ENCODE data around the gene RGS1. TPM values are rescaled to one million over a fixed set of nuclear protein-coding genes. Genes with fewer than 3 reads are reported as not detected.

Gene RGS1
- total and polyA plus RNA-seq, 9 of the 15 experiments (the other 6 are each of a cell fraction or from before 2014, with no cell fraction given), result not detected

DNA sequence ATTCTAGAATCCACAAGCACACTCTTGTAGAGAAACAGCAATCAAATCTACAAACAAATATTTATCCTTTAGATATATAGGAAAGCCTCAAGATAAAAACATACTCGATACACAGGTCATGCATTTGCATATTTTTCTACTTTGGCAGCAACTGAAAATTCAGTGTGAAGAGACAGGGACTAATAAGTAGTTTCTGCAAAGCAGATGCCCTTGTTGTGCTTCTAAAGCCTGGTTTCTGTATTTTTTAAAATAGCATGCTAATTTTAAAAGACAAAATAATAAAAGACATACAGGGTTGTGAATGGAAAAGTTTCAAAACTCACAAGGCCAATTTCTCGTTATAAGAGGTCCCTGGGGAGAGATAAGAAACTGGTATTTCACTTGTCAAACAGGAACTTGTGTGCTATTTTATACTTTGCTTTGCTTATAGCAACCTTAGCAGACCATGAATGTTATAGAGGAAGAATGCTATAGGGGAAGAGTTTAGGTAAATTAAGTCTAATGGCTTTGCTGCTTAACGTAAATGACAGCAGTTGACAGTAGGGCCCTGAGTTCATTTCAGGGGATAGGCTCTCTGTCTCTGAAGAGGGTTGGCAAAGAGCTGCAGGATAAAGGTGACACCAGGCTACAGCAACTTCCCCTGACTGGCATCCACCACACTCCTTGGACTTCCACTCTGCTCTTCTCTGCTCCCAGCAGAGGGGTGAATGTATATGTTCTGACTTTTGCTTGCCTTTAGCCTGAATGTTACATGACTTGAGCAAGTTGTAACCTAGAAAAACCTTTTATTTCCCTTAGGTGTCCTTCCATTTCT is 51.0 kb downstream of the RGS1 start:
- Histone ChIP-seq H3K36me3 (ENCODE audit: control insufficient read depth, insufficient read depth, low read length) (no peaks in the 10 kb centered on the region), H4K20me1 (replicated peaks; ENCODE audit: control insufficient read depth, insufficient read depth, low read length) (no peaks in the 10 kb centered on the region), H3K4me2 (ENCODE audit: insufficient read depth, low read length) (no peak overlapping the region), H3K9ac (ENCODE audit: insufficient read depth in 1 of 2, low read depth in 2 of 2, low read length in 2 of 2) (no peak overlapping the region), H3K27ac (ENCODE audit: extremely low read depth, low read depth, low read length) (no peak overlapping the region), H3K9me1 (ENCODE audit: control insufficient read depth, insufficient read depth, low read length) (no peaks in the 10 kb centered on the region), H2AFZ (ENCODE audit: low read depth, low read length) (no peak overlapping the region), H3K4me3 (no peak overlapping the region), H3K4me1 (replicated peaks in 1 of 2; ENCODE audit: control insufficient read depth in 2 of 2, insufficient read depth in 2 of 2, low read length in 2 of 2) (no peaks in the 10 kb centered on the region), H3K27me3 (ENCODE audit: control insufficient read depth in 2 of 2, insufficient read depth in 2 of 2, low read length in 2 of 2) (no peaks in the 10 kb centered on the region), H3K9me3 (replicated peaks; ENCODE audit: control insufficient read depth, insufficient read depth, low read depth, low read length) (no peaks in the 10 kb centered on the region), H3K79me2 (ENCODE audit: control insufficient read depth, insufficient read depth, low read length) (no peaks in the 10 kb centered on the region)
- ChIA-PET CTCF (ENCODE audit: low intra/inter-chr PET ratio) (no interaction called here), POLR2A (interaction anchor here (0.6 kb wide), 1 partner anchor 110 kb away, joined by 3 read pairs; no protein-coding TSS in a partner anchor)
- FAIRE-seq (no peak), DNase-seq (ENCODE audit: extremely low read depth in 1 of 4, low spot score in 3 of 4) (no peak), ATAC-seq (no peak)
- intact Hi-C loops (cut with micrococcal nuclease), result no loop called here
- WGBS (ENCODE audit: insufficient coverage, low coverage, missing lambda C conversion rate), result 0% methylated on average over 3 of the region's 3 CpGs
- in situ Hi-C loops (cut with MboI), result no loop called here
- BruUV-seq (replicated peaks), result no TSS peak
- TF ChIP-seq XRCC4 (IDR thresholded peaks at IDR 0.05; ENCODE audit: extremely low read depth, insufficient read depth, insufficient read length) (no peak), ZNF778 (CRISPR knock-in tag; IDR thresholded peaks at IDR 0.05) (no peak), ZMIZ1 (IDR thresholded peaks at IDR 0.05; ENCODE audit: low read depth in 2 of 2, low read length in 2 of 2) (no peak), CHD1 (IDR thresholded peaks at IDR 0.05; ENCODE audit: low read length) (no peak), PTRF (tag; IDR thresholded peaks at IDR 0.05) (no peak), ZNF3 (CRISPR knock-in tag; IDR thresholded peaks at IDR 0.05) (no peak), TBL1XR1 (IDR thresholded peaks at IDR 0.05; ENCODE audit: low read length in 2 of 2) (no peak), GATA2 (CRISPR knock-in tag; IDR thresholded peaks at IDR 0.05) (no peak), ZKSCAN3 (CRISPR knock-in tag; IDR thresholded peaks at IDR 0.05) (no peak), KDM2B (CRISPR knock-in tag; IDR thresholded peaks at IDR 0.05) (no peak), ZBED1 (IDR thresholded peaks at IDR 0.05) (no peak), SNRNP70 (optimal IDR thresholded peaks at IDR 0.05; ENCODE audit: low read depth, low read length) (no peak), CCNT2 (IDR thresholded peaks at IDR 0.05; ENCODE audit: borderline replicate concordance, extremely low read depth, insufficient read length, low read depth, low read length) (no peak), ILK (tag; IDR thresholded peaks at IDR 0.05; ENCODE audit: borderline replicate concordance, low read depth) (no peak), LEF1 (IDR thresholded peaks at IDR 0.05) (no peak)
- TF ChIP-seq, protein P1, sequence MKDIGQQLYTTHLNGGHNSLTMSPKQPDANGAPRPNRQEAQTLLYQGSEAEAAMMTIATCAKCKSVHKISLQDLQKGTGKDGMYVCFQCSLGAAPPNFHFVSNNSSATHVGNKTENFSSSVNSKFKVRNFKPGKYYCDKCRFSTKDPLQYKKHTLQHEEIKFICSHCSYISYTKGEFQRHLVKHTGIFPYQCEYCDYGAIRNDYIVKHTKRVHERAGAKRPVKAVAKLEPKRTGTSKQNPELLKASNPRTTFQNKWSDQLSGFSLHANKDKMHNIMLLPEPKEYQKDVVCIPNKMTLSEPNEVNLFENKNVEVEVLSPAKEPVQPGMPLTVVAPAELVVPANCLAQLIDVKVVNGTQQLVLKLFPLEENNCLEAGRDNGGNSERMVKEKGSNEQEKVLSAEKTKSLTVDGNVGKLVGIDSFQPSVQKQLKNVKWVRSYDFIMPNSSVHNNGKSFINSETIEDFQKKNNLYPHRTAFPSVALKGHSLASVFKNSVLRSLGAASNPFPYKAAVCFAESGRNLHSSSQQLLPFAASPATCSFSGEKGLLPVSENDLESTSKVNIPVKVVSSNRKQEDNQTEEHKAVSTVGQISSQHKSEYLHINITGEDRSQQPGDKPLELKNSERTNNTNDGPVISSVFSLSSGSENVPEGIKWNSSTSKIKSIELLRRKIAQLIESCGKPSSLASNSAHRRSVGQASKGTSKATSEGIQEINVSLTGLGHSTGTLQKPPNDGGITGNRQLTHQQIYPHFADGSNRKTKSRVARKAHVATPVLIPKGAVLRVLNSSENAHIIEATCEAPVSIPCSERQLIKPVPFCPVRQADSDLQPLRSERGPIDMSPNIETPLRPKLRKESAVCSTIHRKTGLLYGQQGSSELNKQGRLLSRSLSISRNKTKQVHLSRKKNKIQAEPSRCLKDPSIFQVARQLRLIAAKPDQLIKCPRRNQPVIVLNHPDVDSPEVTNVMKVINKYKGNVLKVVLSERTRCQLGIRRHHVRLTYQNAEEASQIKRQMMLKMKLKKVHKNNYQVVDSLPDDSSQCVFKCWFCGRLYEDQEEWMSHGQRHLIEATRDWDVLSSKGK (CRISPR knock-in tag; IDR thresholded peaks at IDR 0.05), result no peak

Measured in K562 (cell line).